NB4 (cell line): ENCODE results near the gene BOC.

Experiments used
- POLR2A ChIP-seq: IDR thresholded peaks from 2 replicates; pipeline ENCODE4 v1.6.1; 2011; ENCODE audit warnings: mild to moderate bottlenecking; ENCODE audit not compliant: insufficient read length; ENCODE audit errors: extremely low read depth
- TF ChIP-seq, protein P1 (sequence below): IDR thresholded peaks from one replicate; pipeline ENCODE4 v1.5.1; 2012; ENCODE audit warnings: low read depth, low read length
- TF ChIP-seq, protein P2 (sequence below): IDR thresholded peaks from 2 replicates; pipeline ENCODE4 v1.6.1; 2011; ENCODE audit warnings: low read depth, low read length

DNA sequence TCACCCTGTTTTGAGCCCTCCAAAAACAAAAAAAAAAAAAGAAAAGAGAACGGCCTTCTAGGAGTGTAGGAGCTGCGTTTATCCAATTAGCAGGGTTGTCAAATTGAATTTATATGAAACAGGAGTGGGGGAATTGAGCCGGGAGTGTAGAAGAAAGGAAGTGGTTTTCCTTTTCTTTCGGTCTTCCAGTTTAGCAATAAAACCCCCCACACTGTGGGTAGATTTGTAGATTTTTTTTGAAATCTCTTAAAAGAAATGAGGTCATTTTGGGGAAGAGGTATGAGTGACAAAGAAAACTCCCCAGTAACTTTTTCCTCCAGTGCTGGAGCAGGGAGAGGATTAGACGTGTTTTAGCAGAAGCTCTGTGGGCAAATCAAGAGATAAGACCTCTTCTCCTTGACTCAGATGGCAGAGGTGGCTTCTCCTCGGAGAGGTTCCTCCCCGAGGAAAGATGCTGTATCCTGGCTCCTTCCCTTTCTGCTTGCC, 30.8 kb downstream of the BOC start:
- TF ChIP-seq, protein P1, sequence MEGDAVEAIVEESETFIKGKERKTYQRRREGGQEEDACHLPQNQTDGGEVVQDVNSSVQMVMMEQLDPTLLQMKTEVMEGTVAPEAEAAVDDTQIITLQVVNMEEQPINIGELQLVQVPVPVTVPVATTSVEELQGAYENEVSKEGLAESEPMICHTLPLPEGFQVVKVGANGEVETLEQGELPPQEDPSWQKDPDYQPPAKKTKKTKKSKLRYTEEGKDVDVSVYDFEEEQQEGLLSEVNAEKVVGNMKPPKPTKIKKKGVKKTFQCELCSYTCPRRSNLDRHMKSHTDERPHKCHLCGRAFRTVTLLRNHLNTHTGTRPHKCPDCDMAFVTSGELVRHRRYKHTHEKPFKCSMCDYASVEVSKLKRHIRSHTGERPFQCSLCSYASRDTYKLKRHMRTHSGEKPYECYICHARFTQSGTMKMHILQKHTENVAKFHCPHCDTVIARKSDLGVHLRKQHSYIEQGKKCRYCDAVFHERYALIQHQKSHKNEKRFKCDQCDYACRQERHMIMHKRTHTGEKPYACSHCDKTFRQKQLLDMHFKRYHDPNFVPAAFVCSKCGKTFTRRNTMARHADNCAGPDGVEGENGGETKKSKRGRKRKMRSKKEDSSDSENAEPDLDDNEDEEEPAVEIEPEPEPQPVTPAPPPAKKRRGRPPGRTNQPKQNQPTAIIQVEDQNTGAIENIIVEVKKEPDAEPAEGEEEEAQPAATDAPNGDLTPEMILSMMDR, result no peak
- no peak for TF ChIP-seq POLR2A
- TF ChIP-seq, protein P2, sequence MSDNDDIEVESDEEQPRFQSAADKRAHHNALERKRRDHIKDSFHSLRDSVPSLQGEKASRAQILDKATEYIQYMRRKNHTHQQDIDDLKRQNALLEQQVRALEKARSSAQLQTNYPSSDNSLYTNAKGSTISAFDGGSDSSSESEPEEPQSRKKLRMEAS, result no peak
